Tibial nerve (tissue), 4 donors: ENCODE measurements around the gene TMEFF1. TPM values are rescaled to one million over a fixed set of nuclear protein-coding genes. Genes with fewer than 3 reads are reported as not detected.

Experiments used
- DNase-seq, 2 donors: peaks; one replicate each; pipeline ENCODE4 v3.0.0-alpha.2; 2019; ENCODE audit warnings: low spot score in 2 of 2
- H3K27ac ChIP-seq, 4 donors: fragments of 200-600 bp; sonication (generic) in 3 of 4; one replicate each; pipeline ENCODE4 v1.5.1; 2017 to 2019; ENCODE audit warnings: mild to moderate bottlenecking in 1 of 4
- H3K27me3 ChIP-seq, 2 donors: fragments of 200-600 bp; sonication (generic) in 1 of 2; one replicate each; pipeline versions ENCODE4 v1.5.1 to v1.6.0; 2017 to 2019
- H3K36me3 ChIP-seq, 3 donors: fragments of 200-600 bp; sonication (generic); one replicate each; pipeline ENCODE4 v1.5.1; 2018 to 2019
- H3K4me1 ChIP-seq, 4 donors: fragments of 200-600 bp; sonication (generic) in 3 of 4; one replicate each; pipeline ENCODE4 v1.5.1; 2017 to 2019
- H3K4me3 ChIP-seq, 4 donors: fragments of 200-600 bp; sonication (generic) in 3 of 4; one replicate each; pipeline ENCODE4 v1.5.1; 2017 to 2019; ENCODE audit warnings: mild to moderate bottlenecking in 1 of 4, moderate library complexity in 1 of 4
- H3K9me3 ChIP-seq, 4 donors: fragments of 200-600 bp; sonication (generic) in 3 of 4; one replicate each; pipeline ENCODE4 v1.5.1; 2017 to 2019
- CTCF ChIP-seq, 5 experiments: fragments of 200-600 bp in 3 of 5; fragments of 450-650 bp in 2 of 5; sonication (generic) in 3 of 5; IDR thresholded peaks; one replicate each; pipeline ENCODE4 v1.5.1; 2016 to 2019; ENCODE audit warnings: antibody characterized with exemption in 5 of 5, mild to moderate bottlenecking in 3 of 5, moderate library complexity in 2 of 5
- EP300 ChIP-seq, 2 donors: sonication (generic); formaldehyde crosslinking; IDR thresholded peaks; one replicate each; pipeline ENCODE4 v1.6.1; 2017; ENCODE audit warnings: antibody characterized with exemption in 2 of 2, mild to moderate bottlenecking in 1 of 2
- POLR2A ChIP-seq, 2 donors: fragments of 450-650 bp; IDR thresholded peaks; one replicate each; pipeline ENCODE4 v1.6.1; 2017; ENCODE audit warnings: antibody characterized with exemption in 2 of 2, mild to moderate bottlenecking in 2 of 2, moderate library complexity in 2 of 2
- WGBS, 2 donors: methylation state at CpG; one replicate each; pipeline ENCODE4 v1.1.5; 2018; 5-methylcytosine and 5-hydroxymethylcytosine counted together
- total RNA-seq, 4 donors: library from RNA; depleted of rRNA; stranded (reverse); fragments of >200 nt; gene quantifications; one replicate each; pipeline ENCODE4 v1.1.0, GENCODE V29; 2016

Gene TMEFF1
- total RNA-seq, 4 donors from 2014 or later: 0.42 to 1.6 TPM; not detected in 2

- 74 to 79% methylated on average over 2 of the region's 2 CpGs for WGBS, 2 donors
- H3K4me3 ChIP-seq: no peak overlapping the region
- H3K27me3 ChIP-seq: no peaks in the 10 kb centered on the region
- H3K4me1 ChIP-seq: no peaks in the 10 kb centered on the region
- H3K36me3 ChIP-seq: peaks cover 0 to under 1% (median 0%) of the 10 kb centered on the region in 3 donors
- no peak for DNase-seq
- H3K9me3 ChIP-seq: no peaks in the 10 kb centered on the region
- no peak overlapping the region for H3K27ac ChIP-seq
- TF ChIP-seq EP300 (IDR thresholded peaks at IDR 0.05): no peak
- no peak for TF ChIP-seq POLR2A (IDR thresholded peaks at IDR 0.05)
- no peak for TF ChIP-seq CTCF (IDR thresholded peaks at IDR 0.05)
Measured at GRCh38 chr9:100459963-100460362, 13.0 kb upstream of the TMEFF1 start.

- peaks cover 0 to 8% (median 0%) of the 10 kb centered on the region in 4 donors for H3K4me1 ChIP-seq
- H3K9me3 ChIP-seq: no peaks in the 10 kb centered on the region
- TF ChIP-seq POLR2A (IDR thresholded peaks at IDR 0.05) (no peak), EP300 (IDR thresholded peaks at IDR 0.05) (no peak), CTCF (IDR thresholded peaks at IDR 0.05) (no peak)
- no peak overlapping the region for H3K27ac ChIP-seq
- DNase-seq: no peak
- 63 to 66% methylated on average over 2 of the region's 2 CpGs for WGBS, 2 donors
- H3K36me3 ChIP-seq: no peaks in the 10 kb centered on the region
- no peak overlapping the region for H3K4me3 ChIP-seq
- no peaks in the 10 kb centered on the region for H3K27me3 ChIP-seq
Measured at GRCh38 chr9:100465274-100465673, 7.7 kb upstream of the TMEFF1 start.

DNA sequence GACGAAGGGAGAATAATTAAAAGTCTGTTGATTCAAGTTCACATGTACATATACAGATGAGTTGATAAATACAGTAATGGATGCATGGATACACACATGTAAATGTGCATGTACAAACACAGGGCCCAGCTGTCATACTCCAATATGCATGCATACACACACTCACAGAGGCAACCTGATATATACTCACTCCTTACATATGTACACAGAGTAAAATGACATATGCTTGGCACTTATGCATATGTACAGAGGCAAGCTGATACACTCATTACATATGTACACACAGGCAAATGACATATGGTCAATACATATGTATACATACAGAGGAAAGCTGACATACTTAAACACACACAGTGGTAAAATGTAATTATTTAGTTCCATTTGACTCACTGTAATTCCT, 7.2 kb upstream of the TMEFF1 start:
- no peaks in the 10 kb centered on the region for H3K27me3 ChIP-seq
- DNase-seq: no peak
- no peaks in the 10 kb centered on the region for H3K9me3 ChIP-seq
- no peaks in the 10 kb centered on the region for H3K36me3 ChIP-seq
- H3K4me3 ChIP-seq: no peak overlapping the region
- TF ChIP-seq POLR2A (IDR thresholded peaks at IDR 0.05) (no peak), EP300 (IDR thresholded peaks at IDR 0.05) (no peak), CTCF (IDR thresholded peaks at IDR 0.05) (no peak)
- 39 to 58% methylated on average over 1 of the region's 1 CpG for WGBS, 2 donors
- H3K27ac ChIP-seq: no peak overlapping the region
- H3K4me1 ChIP-seq: peaks cover 0 to 8% (median 0%) of the 10 kb centered on the region in 4 donors

GRCh38 chr9:100466171-100466828, 6.6 kb upstream of the TMEFF1 start:
- TF ChIP-seq POLR2A (IDR thresholded peaks at IDR 0.05): no peak
- no peak for TF ChIP-seq EP300 (IDR thresholded peaks at IDR 0.05)
- TF ChIP-seq CTCF (IDR thresholded peaks at IDR 0.05): no peak
- no peaks in the 10 kb centered on the region for H3K27me3 ChIP-seq
- no peaks in the 10 kb centered on the region for H3K36me3 ChIP-seq
- peaks cover 0 to 8% (median 0%) of the 10 kb centered on the region in 4 donors for H3K4me1 ChIP-seq
- DNase-seq: no peak
- WGBS, 2 donors: 96 to 97% methylated on average over 2 of the region's 2 CpGs
- H3K9me3 ChIP-seq: no peaks in the 10 kb centered on the region
- no peak overlapping the region for H3K27ac ChIP-seq
- no peak overlapping the region for H3K4me3 ChIP-seq

DNA sequence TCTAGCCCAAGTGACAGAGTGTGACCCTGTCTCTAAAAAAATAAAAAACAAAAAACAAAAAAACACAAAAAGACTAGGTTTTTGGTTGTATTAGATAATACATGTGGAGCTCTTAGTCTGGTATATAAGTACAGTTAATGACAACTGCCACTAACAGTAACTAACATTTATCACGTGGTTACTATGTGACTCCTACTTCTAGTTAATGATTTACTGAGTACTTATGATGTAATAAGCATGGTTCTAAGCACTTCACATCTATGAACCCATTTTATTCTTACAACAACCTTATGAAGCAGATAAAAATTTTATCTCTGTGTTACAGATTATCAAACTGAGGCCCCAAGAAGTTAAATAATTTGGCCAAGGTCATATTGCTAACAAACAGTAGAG, 6.1 kb upstream of the TMEFF1 start:
- no peaks in the 10 kb centered on the region for H3K9me3 ChIP-seq

More for the DNA sequence above, 6.1 kb upstream of the TMEFF1 start:
- DNase-seq: no peak
- H3K27me3 ChIP-seq: no peaks in the 10 kb centered on the region
- no peak overlapping the region for H3K27ac ChIP-seq
- no peak overlapping the region for H3K4me3 ChIP-seq
- WGBS, 2 donors: 90 to 98% methylated on average over 1 of the region's 1 CpG
- H3K36me3 ChIP-seq: no peaks in the 10 kb centered on the region
- peaks cover 0 to 8% (median 0%) of the 10 kb centered on the region in 4 donors for H3K4me1 ChIP-seq
- no peak for TF ChIP-seq CTCF (IDR thresholded peaks at IDR 0.05)
- TF ChIP-seq EP300 (IDR thresholded peaks at IDR 0.05): no peak
- TF ChIP-seq POLR2A (IDR thresholded peaks at IDR 0.05): no peak
